Measurements from ENCODE around the gene RAB24.

- TF ChIP-seq CTCF (IDR thresholded peaks at IDR 0.05; ENCODE audit: poor library complexity) (no peak), EZH2phosphoT487 (IDR thresholded peaks at IDR 0.05; ENCODE audit: low read depth, severe bottlenecking, unreplicated experiment) (no peak), EZH2 (IDR thresholded peaks at IDR 0.05; ENCODE audit: borderline replicate concordance) (no peak)
Measured at GRCh38 chr5:177293819-177294581, 9.5 kb downstream of the RAB24 start.
